Fibroblast of mammary gland (primary cell): ENCODE data around the gene FBN1.

Experiments
- DNase-seq: peaks from one replicate; pipeline ENCODE4 v3.0.0-alpha.2; 2010; ENCODE audit warnings: low read depth
- H3K4me3 ChIP-seq: 2 replicates; pipeline ENCODE4 v1.5.1; 2011; ENCODE audit warnings: low read depth, mild to moderate bottlenecking, low read length, moderate library complexity; ENCODE audit not compliant: control insufficient read depth
- CTCF ChIP-seq: conservative IDR thresholded peaks from 2 replicates; pipeline ENCODE4 v1.5.1; 2011; ENCODE audit warnings: low read depth, low read length, inconsistent platforms; ENCODE audit not compliant: control insufficient read depth, insufficient read depth

FBN1 gene

GRCh38 chr15:48537271-48538113 lies 108.0 kb downstream of the FBN1 start:
- no peak for TF ChIP-seq CTCF
- DNase-seq: peak; percentile 52
- no peak overlapping the region for H3K4me3 ChIP-seq

- peak; percentile 40 for DNase-seq
- no peak overlapping the region for H3K4me3 ChIP-seq
- no peak for TF ChIP-seq CTCF
Measured at GRCh38 chr15:48536681-48537091, 108.8 kb downstream of the FBN1 start.

GRCh38 chr15:48533982-48534381 lies 111.5 kb downstream of the FBN1 start:
- H3K4me3 ChIP-seq: no peak overlapping the region
- TF ChIP-seq CTCF: no peak
- no peak for DNase-seq

- no peak for TF ChIP-seq CTCF
- DNase-seq: peak; percentile 40
Measured at GRCh38 chr15:48532946-48533345, 112.6 kb downstream of the FBN1 start.

GRCh38 chr15:48530528-48530927 lies 115.0 kb downstream of the FBN1 start:
- DNase-seq: no peak
- TF ChIP-seq CTCF: no peak

More at GRCh38 chr15:48532946-48533345, 112.6 kb downstream of the FBN1 start:
- H3K4me3 ChIP-seq: no peak overlapping the region

GRCh38 chr15:48528921-48529320 lies 116.6 kb downstream of the FBN1 start:
- H3K4me3 ChIP-seq: no peak overlapping the region
- no peak for DNase-seq
- TF ChIP-seq CTCF: no peak

More at GRCh38 chr15:48530528-48530927, 115.0 kb downstream of the FBN1 start:
- no peak overlapping the region for H3K4me3 ChIP-seq
